Measurements from ENCODE around the gene TNS1. TPM values are rescaled to one million over a fixed set of nuclear protein-coding genes. Genes with fewer than 3 reads are reported as not detected.
A peak's percentile ranks its signal among the peaks of the same experiment; 100 is the strongest.

The TNS1 gene
- total RNA-seq, 1 donor from 2014 or later = 0.24 TPM

GRCh38 chr2:217922101-217923006 lies 80.4 kb downstream of the TNS1 start:
- Histone ChIP-seq H3K36me3 (no peaks in the 10 kb centered on the region), H3K79me2 (ENCODE audit: low read depth) (no peaks in the 10 kb centered on the region), H3K27me3 (peaks cover 25% of the 10 kb centered on the region), H3K9ac (no peak overlapping the region), H3K4me3 (no peak overlapping the region), H3K9me3 (ENCODE audit: low read depth) (no peaks in the 10 kb centered on the region), H3F3A (ENCODE audit: low read depth) (no peaks in the 10 kb centered on the region), H3K27ac (no peak overlapping the region), H4K20me1 (ENCODE audit: low read depth) (no peaks in the 10 kb centered on the region), H2AFZ (replicated peaks) (no peak overlapping the region), H3K4me2 (no peak overlapping the region), H3K4me1 (peaks cover 18% of the 10 kb centered on the region)
- peaks cover 41% of the 10 kb centered on the region for H3K4me1 Mint-ChIP-seq
- TF ChIP-seq EZH2phosphoT487 (IDR thresholded peaks at IDR 0.05) (no peak), EZH2 (IDR thresholded peaks at IDR 0.05) (no peak), CTCF (IDR thresholded peaks at IDR 0.05) (peak; percentile 24)
- H3K27ac Mint-ChIP-seq = no peak overlapping the region
- no peaks in the 10 kb centered on the region for H3K36me3 Mint-ChIP-seq
- H3K4me3 Mint-ChIP-seq = no peak overlapping the region
- no peaks in the 10 kb centered on the region for H3K9me3 Mint-ChIP-seq
- DNase-seq (ENCODE audit: low spot score) = peak; percentile 45
- H3K27me3 Mint-ChIP-seq (ENCODE audit: insufficient read depth, low read depth) = no peaks in the 10 kb centered on the region

- Mint-ChIP-seq H3K27ac (no peak overlapping the region), H3K36me3 (no peaks in the 10 kb centered on the region), H3K4me3 (no peak overlapping the region), H3K4me1 (peaks cover 44% of the 10 kb centered on the region), H3K9me3 (no peaks in the 10 kb centered on the region), H3K27me3 (ENCODE audit: insufficient read depth, low read depth) (no peaks in the 10 kb centered on the region)
- no peaks in the 10 kb centered on the region for H3F3A ChIP-seq (ENCODE audit: low read depth)
- H3K79me2 ChIP-seq (ENCODE audit: low read depth) = no peaks in the 10 kb centered on the region
- H4K20me1 ChIP-seq (ENCODE audit: low read depth) = no peaks in the 10 kb centered on the region
- no peak overlapping the region for H3K27ac ChIP-seq
- no peak overlapping the region for H2AFZ ChIP-seq (replicated peaks)
- H3K4me2 ChIP-seq = no peak overlapping the region
- no peak overlapping the region for H3K4me3 ChIP-seq
- DNase-seq (ENCODE audit: low spot score) = no peak
- no peaks in the 10 kb centered on the region for H3K36me3 ChIP-seq
- H3K4me1 ChIP-seq = peaks cover 18% of the 10 kb centered on the region
- TF ChIP-seq EZH2 (IDR thresholded peaks at IDR 0.05) (no peak), CTCF (IDR thresholded peaks at IDR 0.05) (no peak), EZH2phosphoT487 (IDR thresholded peaks at IDR 0.05) (no peak)
- H3K27me3 ChIP-seq = peaks cover 25% of the 10 kb centered on the region
- H3K9me3 ChIP-seq (ENCODE audit: low read depth) = no peaks in the 10 kb centered on the region
- H3K9ac ChIP-seq = no peak overlapping the region
These were observed 81.8 kb downstream of the TNS1 start for GRCh38 chr2:217920879-217921603.

- H3K9me3 ChIP-seq (ENCODE audit: low read depth) = no peaks in the 10 kb centered on the region
- H3K4me3 ChIP-seq = no peak overlapping the region
- Mint-ChIP-seq H3K27me3 (ENCODE audit: insufficient read depth, low read depth) (no peaks in the 10 kb centered on the region), H3K9me3 (no peaks in the 10 kb centered on the region), H3K27ac (peak overlapping the region; percentile 76), H3K4me1 (peaks cover 46% of the 10 kb centered on the region), H3K36me3 (no peaks in the 10 kb centered on the region), H3K4me3 (no peak overlapping the region)
- H4K20me1 ChIP-seq (ENCODE audit: low read depth) = no peaks in the 10 kb centered on the region
- H3K4me2 ChIP-seq = no peak overlapping the region
- peaks cover 25% of the 10 kb centered on the region for H3K27me3 ChIP-seq
- no peaks in the 10 kb centered on the region for H3F3A ChIP-seq (ENCODE audit: low read depth)
- TF ChIP-seq CTCF (IDR thresholded peaks at IDR 0.05) (no peak), EZH2 (IDR thresholded peaks at IDR 0.05) (no peak), EZH2phosphoT487 (IDR thresholded peaks at IDR 0.05) (no peak)
- H3K9ac ChIP-seq = no peak overlapping the region
- DNase-seq (ENCODE audit: low spot score) = no peak
- peaks cover 18% of the 10 kb centered on the region for H3K4me1 ChIP-seq
- no peak overlapping the region for H3K27ac ChIP-seq
- H3K79me2 ChIP-seq (ENCODE audit: low read depth) = no peaks in the 10 kb centered on the region
- no peaks in the 10 kb centered on the region for H3K36me3 ChIP-seq
- H2AFZ ChIP-seq (replicated peaks) = no peak overlapping the region
These were observed 82.9 kb downstream of the TNS1 start for GRCh38 chr2:217919781-217920351.
